Activated gamma-delta T cell treated with anti-CD3 and anti-CD28 coated beads, Interleukin-2, amount 50 U/mL, for 16 hours (primary cell): ENCODE measurements around the gene MICU1.
"Not testable (repeated sequence)": the region's sequence is repeated elsewhere in the genome, so short reads cannot be mapped to it uniquely, and the experiment has no call there.

ENCODE experiments used
- DNase-seq: peaks from one replicate; pipeline ENCODE4 v3.0.0-alpha.2; 2020; ENCODE audit warnings: low read depth

MICU1 gene

DNA sequence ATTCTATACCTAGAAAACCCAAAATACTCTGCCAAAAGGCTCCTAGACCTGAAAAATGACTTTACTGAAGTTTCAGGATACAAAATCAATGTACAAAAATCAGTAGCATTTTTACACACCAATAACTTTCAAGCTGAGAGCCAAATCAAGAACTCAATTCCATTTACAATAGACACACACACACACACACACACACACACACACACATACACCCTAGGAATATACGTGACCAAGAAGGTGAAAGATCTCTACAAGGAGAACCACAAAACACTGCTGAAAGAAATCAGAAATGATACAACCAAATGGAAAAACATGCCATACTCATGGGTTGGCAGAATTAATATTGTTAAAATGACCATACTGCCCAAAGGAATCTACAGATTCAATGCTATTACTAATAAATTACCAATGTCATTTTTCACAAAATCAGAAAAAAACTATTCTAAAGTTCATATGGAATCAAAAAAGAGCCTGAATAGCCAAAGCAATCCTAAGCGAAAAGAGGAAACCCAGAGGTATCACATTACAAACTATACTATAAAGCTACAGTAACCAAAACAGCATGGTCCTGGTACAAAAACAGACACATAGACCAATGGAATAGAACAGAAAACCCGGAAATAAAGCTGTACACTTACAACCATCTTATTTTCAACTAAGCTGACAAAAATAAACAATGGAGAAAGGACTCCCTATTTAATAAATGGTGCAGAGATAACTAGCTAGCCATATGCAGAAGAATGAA, 122.0 kb downstream of the MICU1 start:
- no peak for DNase-seq

DNA sequence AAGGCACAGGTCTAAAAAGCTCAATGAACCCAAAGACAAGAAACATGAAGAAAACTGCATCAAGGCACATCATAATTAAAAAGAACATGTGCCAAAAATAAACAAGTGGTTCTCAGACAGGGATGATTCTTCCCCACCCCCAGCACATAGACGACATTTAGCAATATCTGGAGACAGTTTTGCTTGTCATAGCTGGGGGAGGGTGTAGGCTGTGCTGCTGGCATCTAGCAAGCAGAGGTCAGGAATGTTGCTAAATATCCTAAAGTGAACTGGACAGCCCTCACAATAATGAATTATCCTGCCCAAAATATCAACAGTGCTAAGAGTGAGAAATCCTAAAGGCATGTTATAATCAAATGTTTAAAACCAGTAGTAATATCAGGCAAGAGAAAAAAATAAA, 122.6 kb downstream of the MICU1 start:
- DNase-seq = no peak

DNA sequence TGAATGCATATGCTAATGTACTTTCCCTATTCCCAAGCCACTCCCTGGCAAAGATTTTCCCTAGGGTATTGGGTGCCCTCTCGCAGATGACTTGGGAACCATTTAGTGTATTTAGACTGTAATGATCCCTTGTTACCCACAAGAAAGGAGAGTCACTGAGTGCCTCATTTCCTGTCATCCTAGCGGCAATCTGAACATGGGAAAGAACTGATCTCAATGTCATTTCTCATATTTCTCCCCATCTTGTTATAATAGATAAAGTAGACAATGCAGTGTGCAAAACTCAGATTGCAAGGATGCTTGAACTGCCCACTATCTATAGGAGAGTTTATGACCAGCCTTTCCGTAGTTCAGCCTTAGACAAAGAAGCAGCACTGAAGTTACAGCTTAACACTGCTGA, 123.3 kb downstream of the MICU1 start:
- no peak for DNase-seq

DNA sequence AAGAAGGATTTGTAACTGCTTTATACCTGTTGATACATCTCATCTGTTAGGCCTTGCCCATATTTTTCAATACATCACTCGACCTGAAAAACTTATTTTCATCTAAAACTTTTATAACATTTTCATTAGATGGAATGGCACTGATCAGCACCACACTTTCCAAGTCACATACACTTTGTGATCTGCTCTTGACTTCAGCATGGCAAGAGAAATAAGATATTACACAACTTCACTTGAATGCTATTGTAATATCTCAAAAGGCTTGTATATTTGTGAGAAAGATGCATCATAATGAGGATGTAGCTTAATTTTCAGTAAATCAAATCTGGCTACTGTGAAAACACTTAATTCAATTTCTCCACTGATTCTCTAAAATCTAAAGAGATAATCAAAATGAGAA, 126.2 kb downstream of the MICU1 start:
- DNase-seq = no peak

DNA sequence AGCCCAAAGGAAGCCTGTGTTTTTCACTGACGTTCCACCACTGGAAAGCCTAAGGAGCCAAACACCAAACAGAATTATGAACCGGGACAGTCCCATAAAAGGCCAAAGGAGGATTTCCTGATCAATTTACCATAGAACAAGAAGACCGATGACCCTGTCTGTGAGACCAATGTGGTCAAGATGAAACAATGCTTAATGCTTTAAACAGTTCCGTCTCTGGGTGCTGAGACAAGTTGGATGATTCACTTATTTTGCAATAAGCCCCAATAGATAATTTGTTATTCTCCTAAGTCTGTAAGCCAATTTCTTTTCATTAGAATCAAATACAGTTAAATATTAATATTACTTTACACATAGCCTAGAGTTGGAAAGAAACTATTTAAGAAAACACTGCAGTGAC, 134.9 kb downstream of the MICU1 start:
- DNase-seq = no peak

DNA sequence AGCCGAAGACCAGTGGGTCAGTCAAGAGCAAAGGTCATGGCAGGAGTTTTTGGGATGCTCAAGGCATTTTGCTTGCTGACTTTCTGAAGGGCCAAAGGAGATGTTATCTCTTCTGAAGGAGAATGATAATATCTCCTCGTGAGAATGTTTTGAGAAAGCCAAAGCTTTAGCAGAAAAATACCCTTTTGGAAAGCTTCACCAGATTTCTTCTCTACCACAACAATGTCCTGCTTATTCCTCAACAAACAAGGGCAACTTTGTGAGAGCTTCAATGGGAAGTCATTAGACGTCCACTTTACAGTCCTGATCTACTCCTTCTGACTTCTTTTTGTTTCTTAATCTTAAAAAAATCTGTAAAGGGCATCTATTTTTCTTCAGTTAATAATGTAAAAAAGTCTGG, 138.4 kb downstream of the MICU1 start:
- DNase-seq = no peak

DNA sequence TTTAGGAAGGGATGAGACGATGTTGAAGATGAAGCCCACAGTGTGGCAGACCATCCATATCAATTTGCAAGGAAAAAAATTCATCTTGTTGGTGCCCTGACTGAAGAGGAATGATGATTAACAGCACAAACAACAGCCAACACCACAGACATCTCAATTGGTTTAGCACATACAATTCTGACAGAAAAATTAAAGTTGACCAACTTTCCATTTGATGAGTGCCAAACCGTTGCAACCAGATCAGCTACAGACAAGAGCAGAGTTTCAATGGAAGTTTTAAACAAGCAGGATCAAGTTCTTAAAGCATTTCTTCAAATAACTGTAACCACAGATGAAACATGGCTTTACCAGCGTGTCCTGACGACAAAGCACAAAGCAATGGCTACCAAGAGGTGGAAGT, 138.8 kb downstream of the MICU1 start:
- no peak for DNase-seq

DNA sequence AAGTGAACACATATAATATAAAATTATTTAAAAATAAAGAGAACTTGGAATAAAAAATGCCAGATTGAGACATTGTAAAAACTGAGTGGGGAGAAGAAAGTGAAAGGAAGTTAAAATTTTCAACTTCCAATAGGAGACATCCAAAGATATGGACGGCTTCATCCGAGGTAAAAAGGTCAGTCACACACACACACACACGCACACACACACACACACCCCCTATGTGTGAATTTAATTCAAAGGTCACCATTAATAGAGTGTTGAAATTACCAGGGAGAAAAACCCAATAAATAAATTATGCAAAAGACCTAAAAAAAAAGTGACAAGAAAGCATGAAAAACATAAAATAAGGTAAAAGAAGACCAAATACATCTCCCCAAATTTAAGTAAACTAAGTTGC, 140.2 kb downstream of the MICU1 start:
- DNase-seq = no peak

DNA sequence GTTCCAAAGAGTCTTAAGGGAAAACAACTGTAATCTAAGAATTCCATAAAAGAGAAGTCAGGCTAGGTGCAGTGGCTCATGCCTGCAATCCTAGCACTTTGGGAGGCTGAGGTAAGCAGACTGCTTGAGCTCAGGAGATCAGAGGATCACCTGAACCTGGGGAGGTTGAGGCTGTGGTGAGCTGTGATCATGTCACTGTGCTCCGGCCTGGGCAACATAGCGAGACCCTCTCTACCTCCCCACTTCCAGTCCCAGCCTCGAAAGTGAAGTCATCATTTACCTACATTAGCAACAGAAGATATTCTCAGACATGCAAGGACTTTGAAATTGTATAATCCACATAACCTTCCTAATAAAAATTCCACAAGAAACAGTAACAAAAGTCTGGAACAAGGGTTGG, 141.4 kb downstream of the MICU1 start:
- DNase-seq = no peak

DNA sequence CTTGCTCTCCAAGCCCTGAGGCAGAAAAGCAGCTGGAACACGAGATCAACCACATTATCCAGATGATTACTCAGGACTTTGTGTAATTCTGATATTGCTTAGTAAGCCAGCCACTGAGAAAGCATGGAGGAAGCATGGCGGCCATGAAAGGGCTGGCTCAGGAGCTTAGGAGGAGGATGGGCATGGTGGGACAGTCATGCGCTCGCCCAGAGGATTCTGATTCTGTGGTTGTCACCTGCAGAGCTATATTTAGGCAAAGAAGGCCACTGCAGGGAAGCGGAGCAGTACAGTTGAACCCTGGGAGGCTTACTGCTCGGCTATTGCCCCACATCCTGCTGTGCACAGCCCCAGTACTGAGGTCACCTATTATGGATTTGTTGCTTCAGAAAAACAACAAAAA, 142.4 kb downstream of the MICU1 start:
- DNase-seq = no peak

DNA sequence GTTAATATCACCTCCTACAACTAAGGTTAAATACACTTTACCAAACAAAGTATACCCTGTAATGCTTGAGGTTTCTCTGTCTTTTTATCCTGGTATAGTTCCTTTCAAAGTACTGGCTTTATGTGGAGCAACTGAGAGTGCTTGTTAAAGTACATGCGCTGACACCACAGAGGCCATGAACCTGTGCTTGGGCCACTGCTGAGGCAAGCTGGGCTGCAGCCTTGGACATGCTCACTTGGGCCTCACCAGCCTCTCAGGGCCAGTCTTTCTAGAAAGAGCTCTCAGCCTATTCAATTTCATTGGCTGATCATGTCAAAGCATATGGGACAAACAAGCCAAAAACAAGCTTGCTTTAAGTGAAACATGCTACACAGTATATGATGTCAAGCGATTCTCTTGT, 145.0 kb downstream of the MICU1 start:
- no peak for DNase-seq

DNA sequence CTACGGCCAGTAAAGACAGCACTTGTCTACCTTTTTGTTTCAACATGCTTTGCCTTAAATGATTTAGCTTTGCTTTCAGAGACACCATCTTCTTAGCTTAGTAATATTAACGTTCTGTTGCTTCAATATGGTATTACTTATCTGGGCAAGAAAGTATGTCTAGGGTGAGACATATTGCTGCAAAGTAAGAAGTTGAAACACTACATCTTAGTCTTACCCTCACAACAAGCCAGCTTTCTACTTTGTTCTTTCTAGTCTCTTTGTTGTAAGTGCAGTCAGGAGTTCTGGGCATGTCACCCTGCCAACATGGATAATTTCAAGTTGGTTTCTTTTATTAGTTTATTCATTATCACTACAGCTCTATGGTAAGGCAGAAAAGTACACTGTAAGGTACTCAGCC, 148.4 kb downstream of the MICU1 start:
- no peak for DNase-seq

DNA sequence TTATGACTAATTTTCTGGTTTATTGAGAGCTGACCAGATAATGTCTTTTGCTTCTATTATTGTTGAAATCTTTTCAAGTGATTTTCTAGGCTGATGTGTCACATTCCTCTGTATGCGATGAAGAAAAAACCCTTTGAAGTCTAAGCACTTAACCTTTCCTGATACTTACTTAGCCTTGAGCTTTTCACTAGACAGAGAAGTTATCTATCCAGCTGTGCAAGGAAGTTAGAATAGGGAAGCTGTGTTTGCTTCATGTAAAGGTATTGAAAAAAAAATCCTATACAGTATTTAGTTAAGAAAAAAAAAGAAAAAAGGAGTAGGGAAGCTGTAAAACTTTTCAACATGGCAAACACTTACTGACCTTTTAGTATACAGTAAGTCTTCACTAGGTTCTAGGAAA, 153.6 kb downstream of the MICU1 start:
- no peak for DNase-seq

DNA sequence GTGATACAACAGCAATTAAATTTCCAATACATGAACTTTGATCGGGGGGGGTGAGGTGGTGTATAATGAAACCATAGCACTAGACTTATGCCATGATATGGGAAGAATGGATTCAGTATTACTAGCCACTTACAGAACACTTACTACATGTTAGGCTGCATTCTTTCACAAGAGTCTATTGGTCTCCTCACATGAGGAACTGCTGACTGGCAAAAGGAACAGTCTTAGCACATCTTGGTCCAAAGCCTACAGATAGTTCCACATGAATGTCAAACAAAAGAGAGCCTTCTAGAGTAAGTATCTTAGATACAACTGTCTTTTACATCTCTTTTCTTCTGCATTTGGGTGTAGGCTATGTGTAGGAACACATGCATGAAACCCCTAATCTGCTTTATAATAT, 155.2 kb downstream of the MICU1 start:
- no peak for DNase-seq

DNA sequence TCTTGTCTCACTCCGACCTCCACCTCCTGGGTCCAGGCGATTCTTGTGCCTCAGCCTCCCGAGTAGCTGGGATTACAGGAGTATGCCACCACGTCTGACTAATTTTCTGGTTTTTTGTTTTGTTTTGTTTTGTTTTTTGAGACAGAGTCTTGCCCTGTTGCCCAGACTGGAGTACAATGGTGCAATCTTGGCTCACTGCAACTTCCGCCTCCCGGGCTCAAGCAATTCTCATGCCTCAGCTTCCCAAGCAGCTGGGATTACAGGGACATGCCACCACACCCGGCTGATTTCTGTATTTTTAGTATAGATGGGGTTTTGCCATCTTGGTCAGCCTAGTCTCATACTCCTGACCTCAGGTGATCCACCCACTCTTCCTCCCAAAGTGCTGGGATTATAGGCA, 158.8 kb downstream of the MICU1 start:
- DNase-seq = not testable (repeated sequence)

DNA sequence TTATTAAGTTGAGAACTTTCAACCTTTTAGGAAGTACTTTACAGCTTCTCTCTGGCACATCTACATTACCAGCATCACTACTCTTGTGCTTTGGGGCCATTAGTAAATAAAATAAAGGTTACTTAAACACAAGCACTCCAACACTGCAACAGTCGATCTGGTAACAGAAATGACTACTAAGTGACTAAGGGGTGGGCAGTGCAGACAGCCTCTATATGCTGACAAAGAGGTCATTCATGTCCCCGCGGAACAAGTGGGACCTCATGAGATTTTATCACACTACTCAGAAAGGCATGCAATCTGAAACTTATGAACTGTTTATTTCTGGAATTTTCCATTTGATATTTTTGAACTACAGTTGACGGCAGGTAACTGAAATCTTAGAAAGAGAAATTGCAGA, 159.9 kb downstream of the MICU1 start:
- no peak for DNase-seq

DNA sequence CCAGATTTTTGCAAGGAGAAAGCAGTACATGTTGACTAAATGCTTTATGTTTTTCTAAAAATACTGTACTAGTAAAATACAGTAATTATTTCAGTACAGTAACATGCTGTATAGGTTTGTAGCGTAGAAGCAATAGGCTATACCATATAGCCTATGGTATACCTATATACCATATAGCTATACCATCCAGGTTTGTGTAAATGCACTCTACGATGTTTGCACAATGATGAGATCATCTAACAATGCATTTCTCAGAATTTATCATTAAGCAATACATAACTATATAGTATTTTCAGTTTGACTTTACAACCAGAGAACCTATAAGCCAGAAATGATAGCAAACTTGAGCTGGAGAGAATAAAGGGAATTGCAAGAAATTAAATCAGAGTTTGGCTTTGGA, 161.4 kb downstream of the MICU1 start:
- DNase-seq = no peak

DNA sequence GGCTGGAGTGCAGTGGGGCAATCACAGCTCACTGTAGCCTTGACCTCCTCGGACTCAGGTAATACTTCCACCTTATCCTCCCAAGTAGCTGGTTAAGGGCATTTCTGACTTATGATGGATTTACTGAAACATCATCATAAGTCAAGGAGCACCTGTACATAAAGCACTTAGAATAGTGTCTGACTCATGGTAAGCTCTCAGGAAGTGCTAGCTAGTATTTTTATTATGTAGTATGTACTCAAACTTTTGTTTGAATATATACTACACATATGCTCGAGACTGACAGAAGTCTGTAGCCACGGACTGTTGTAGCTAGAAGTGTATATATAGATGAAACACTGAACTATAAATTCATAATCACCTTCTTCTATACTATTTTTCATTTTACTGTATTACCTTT, 163.6 kb downstream of the MICU1 start:
- no peak for DNase-seq

DNA sequence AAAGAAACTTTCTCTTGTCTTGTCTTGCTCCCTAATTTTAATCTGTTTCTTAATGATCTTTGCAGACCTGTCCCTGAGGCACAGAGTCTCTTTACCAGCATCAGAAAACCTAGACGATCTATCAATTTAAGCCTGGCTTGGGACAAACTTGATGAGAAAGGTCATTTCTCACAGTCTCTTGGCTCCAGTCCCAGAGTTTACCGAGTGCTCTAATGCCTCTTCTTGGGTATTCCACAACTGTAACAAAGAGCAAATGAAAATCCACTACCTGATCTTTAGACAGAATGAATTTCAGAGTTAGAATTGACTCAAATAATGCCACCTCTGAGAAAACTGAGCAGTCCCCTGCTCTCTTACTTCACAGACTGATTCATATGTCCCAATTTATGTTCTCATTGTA, 164.8 kb downstream of the MICU1 start:
- no peak for DNase-seq

DNA sequence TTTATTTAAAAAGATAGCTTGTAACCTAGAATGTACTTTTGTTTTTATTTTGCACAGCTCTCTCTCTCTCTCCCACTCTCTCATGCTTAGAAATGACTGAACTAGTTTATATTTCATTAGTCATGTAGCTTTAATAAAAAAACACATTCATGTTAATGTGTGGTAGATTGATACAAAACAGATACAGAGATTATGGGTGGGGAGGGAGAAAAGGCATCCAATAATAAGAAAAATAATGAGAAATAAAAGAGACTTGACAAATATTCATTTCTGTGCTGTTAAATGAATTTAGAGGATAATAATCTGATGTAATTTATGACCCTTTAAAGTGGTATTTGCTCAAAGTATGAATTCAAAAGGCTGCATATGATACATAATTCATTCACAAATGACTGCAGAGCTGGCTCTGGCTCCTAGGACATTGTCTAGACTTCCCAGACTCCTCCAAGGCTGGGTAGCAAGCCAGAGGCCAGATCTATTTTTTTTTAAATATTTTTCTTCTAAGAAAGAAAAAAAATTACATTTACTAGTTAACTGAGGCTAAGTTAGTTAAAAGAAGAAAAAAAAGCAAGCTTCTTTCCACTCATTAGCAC, 165.5 kb downstream of the MICU1 start:
- DNase-seq = no peak

DNA sequence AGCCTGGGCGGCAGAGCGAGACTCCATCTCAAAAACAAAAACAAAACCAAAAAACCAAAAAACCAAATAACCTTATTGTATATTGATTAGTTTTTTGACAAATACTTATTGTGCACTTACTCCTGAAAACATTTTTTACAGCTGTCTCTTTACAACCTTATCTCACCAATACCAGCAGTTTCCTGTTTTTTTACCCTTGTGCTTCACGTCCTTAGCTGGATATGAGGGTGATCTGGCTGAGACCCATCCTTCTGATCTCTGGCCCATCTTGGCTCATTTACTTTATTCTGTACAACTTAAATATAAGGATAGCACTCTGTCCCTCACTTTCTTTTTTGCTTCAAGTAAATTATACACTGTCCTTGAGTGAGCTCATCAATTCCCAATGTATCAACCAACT, 166.6 kb downstream of the MICU1 start:
- no peak for DNase-seq

DNA sequence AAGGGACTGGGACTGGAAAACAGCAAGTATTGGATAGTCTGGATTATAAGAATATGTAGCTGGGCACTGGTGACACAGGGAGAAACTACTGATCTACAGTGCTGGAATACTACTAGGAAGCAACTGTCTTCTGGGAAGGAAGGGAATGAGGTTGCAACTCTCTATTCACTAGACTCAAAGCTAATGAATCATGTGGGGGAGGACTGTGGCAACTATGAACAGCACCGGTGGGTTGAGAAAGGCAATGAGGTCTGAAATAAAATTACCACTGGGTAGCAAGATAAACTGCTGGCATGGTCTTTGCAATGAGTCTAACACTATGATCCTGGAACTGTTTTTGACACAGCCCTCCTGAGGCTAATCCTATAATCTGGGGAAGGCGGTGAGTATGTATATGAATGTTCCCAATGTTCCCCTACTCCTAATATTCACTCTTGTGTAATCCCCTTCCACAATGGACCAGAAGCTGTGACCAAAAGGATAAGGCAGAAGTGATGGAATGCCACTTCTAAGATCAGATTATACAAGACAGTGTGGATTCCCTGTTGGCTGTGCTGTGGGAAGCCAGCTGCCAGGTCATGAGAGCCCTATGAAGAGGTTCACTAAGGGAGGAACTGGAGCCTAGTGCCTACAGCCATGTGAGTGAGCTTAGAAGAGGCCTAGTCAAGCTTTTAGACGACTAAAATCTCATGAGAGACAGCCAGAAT, 169.8 kb downstream of the MICU1 start:
- DNase-seq = no peak

DNA sequence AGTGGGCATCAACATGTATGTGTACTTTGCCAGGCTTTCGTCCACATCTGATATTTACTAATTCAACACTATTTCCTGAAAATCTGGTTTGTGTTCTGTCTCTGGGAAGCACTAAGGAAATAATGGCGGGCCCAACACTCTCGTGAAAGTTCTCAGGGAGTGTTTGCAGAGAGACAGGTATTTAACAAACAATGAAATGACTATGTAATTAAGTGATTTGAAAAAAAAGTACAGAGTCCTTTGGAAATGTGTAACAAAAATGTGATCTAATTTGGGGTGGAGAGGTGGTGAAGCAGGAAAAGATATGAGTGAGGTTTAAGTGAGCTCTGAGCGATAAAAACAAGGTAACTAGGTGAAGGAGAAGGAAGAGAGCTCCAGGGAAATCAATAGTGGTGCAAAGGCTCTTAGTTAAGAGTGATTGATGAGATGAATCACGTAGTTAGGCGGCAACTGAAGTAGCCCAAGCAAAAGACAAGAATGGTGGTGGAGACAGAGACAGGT, 175.9 kb downstream of the MICU1 start:
- DNase-seq = no peak
